ENCODE results near the gene TMED1.

The TMED1 gene

GRCh38 chr19:10809651-10810285 lies 26.2 kb downstream of the TMED1 start:
- no peak for DNase-seq (ENCODE audit: low spot score)

- no peak for DNase-seq (ENCODE audit: low spot score)
Measured at GRCh38 chr19:10808937-10809649, 26.9 kb downstream of the TMED1 start.

GRCh38 chr19:10805758-10806247 lies 30.2 kb downstream of the TMED1 start:
- no peak for DNase-seq (ENCODE audit: low spot score)

GRCh38 chr19:10805065-10805757 lies 30.8 kb downstream of the TMED1 start:
- no peak for DNase-seq (ENCODE audit: low spot score)

GRCh38 chr19:10803252-10803651 lies 32.8 kb downstream of the TMED1 start:
- DNase-seq (ENCODE audit: low spot score) = no peak

- no peak for DNase-seq (ENCODE audit: low spot score)
Measured at GRCh38 chr19:10802479-10802878, 33.5 kb downstream of the TMED1 start.

- DNase-seq (ENCODE audit: low spot score) = no peak
Measured at GRCh38 chr19:10800488-10800887, 35.5 kb downstream of the TMED1 start.

- no peak for DNase-seq (ENCODE audit: low spot score)
Measured at GRCh38 chr19:10797541-10798256, 38.3 kb downstream of the TMED1 start.

GRCh38 chr19:10797078-10797477 lies 38.9 kb downstream of the TMED1 start:
- DNase-seq (ENCODE audit: low spot score) = no peak

GRCh38 chr19:10796653-10797052 lies 39.4 kb downstream of the TMED1 start:
- no peak for DNase-seq (ENCODE audit: low spot score)

- DNase-seq (ENCODE audit: low spot score) = no peak
Measured at GRCh38 chr19:10789866-10790265, 46.1 kb downstream of the TMED1 start.

GRCh38 chr19:10788146-10788545 lies 47.9 kb downstream of the TMED1 start:
- no peak for DNase-seq (ENCODE audit: low spot score)

GRCh38 chr19:10784257-10784656 lies 51.8 kb downstream of the TMED1 start:
- DNase-seq (ENCODE audit: low spot score) = no peak

- DNase-seq (ENCODE audit: low spot score) = no peak
Measured at GRCh38 chr19:10782795-10783194, 53.2 kb downstream of the TMED1 start.

Data from AG08396 (cell line).